ENCODE data around the gene NPFFR1.

NPFFR1 gene

GRCh38 chr10:70212879-70213278, 70.9 kb downstream of the NPFFR1 start:
- DNase-seq = no peak

GRCh38 chr10:70212277-70212676, 71.5 kb downstream of the NPFFR1 start:
- no peak for DNase-seq

GRCh38 chr10:70206762-70207161, 77.0 kb downstream of the NPFFR1 start:
- no peak for DNase-seq

- DNase-seq = no peak
Measured at GRCh38 chr10:70201105-70201504, 82.7 kb downstream of the NPFFR1 start.

- no peak for DNase-seq
Measured at GRCh38 chr10:70198696-70199466, 84.9 kb downstream of the NPFFR1 start.
